Measurements from ENCODE around the gene NTRK2. TPM values are rescaled to one million over a fixed set of nuclear protein-coding genes. Genes with fewer than 3 reads are reported as not detected.

The NTRK2 gene
- total RNA-seq, 1 donor from 2014 or later, result 23.8 TPM

GRCh38 chr9:84716217-84716616 lies 46.7 kb downstream of the NTRK2 start:
- H3K27me3 ChIP-seq, result no peaks in the 10 kb centered on the region
- TF ChIP-seq CTCF (IDR thresholded peaks at IDR 0.05), result no peak
- no peaks in the 10 kb centered on the region for H3K4me1 ChIP-seq
- no peak overlapping the region for H3K27ac ChIP-seq
- H3K4me3 ChIP-seq, result no peak overlapping the region
- no peaks in the 10 kb centered on the region for H3K9me3 ChIP-seq
- no peak for DNase-seq (ENCODE audit: low spot score in 2 of 2)
- H3K36me3 ChIP-seq, result no peaks in the 10 kb centered on the region
- intact Hi-C loops (cut with DNase I), result no loop called here

GRCh38 chr9:84718476-84718875 lies 48.9 kb downstream of the NTRK2 start:
- no peaks in the 10 kb centered on the region for H3K27me3 ChIP-seq
- no peak for TF ChIP-seq CTCF (IDR thresholded peaks at IDR 0.05)
- H3K36me3 ChIP-seq, result no peaks in the 10 kb centered on the region
- intact Hi-C loops (cut with DNase I), result no loop called here
- H3K9me3 ChIP-seq, result no peaks in the 10 kb centered on the region
- no peaks in the 10 kb centered on the region for H3K4me1 ChIP-seq
- H3K4me3 ChIP-seq, result no peak overlapping the region
- no peak overlapping the region for H3K27ac ChIP-seq
- DNase-seq (ENCODE audit: low spot score in 2 of 2), result no peak

- H3K27ac ChIP-seq, result no peak overlapping the region
- H3K27me3 ChIP-seq, result no peaks in the 10 kb centered on the region
- intact Hi-C loops (cut with DNase I), result no loop called here
- no peak overlapping the region for H3K4me3 ChIP-seq
- DNase-seq (ENCODE audit: low spot score in 2 of 2), result no peak
- no peaks in the 10 kb centered on the region for H3K9me3 ChIP-seq
- no peaks in the 10 kb centered on the region for H3K36me3 ChIP-seq
- no peak for TF ChIP-seq CTCF (IDR thresholded peaks at IDR 0.05)
- no peaks in the 10 kb centered on the region for H3K4me1 ChIP-seq
Measured at GRCh38 chr9:84722388-84722989, 53.0 kb downstream of the NTRK2 start.

GRCh38 chr9:84723426-84723825 lies 53.9 kb downstream of the NTRK2 start:
- Histone ChIP-seq H3K9me3 (no peaks in the 10 kb centered on the region), H3K27me3 (no peaks in the 10 kb centered on the region), H3K4me1 (no peaks in the 10 kb centered on the region), H3K27ac (no peak overlapping the region), H3K4me3 (no peak overlapping the region), H3K36me3 (no peaks in the 10 kb centered on the region)
- intact Hi-C loops (cut with DNase I), result no loop called here
- no peak for TF ChIP-seq CTCF (IDR thresholded peaks at IDR 0.05)
- no peak for DNase-seq (ENCODE audit: low spot score in 2 of 2)

GRCh38 chr9:84731696-84732095 lies 62.2 kb downstream of the NTRK2 start:
- no peaks in the 10 kb centered on the region for H3K4me1 ChIP-seq
- H3K36me3 ChIP-seq, result no peaks in the 10 kb centered on the region
- TF ChIP-seq CTCF (IDR thresholded peaks at IDR 0.05), result no peak
- no peak overlapping the region for H3K27ac ChIP-seq
- DNase-seq (ENCODE audit: low spot score in 2 of 2), result no peak
- H3K4me3 ChIP-seq, result no peak overlapping the region
- intact Hi-C loops (cut with DNase I), result no loop called here
- H3K27me3 ChIP-seq, result no peaks in the 10 kb centered on the region
- no peaks in the 10 kb centered on the region for H3K9me3 ChIP-seq

- H3K4me3 ChIP-seq, result no peak overlapping the region
Measured at GRCh38 chr9:84736081-84736480, 66.6 kb downstream of the NTRK2 start.

More at GRCh38 chr9:84736081-84736480, 66.6 kb downstream of the NTRK2 start:
- no peak for DNase-seq (ENCODE audit: low spot score in 2 of 2)
- no peak for TF ChIP-seq CTCF (IDR thresholded peaks at IDR 0.05)
- Histone ChIP-seq H3K36me3 (no peaks in the 10 kb centered on the region), H3K27me3 (no peaks in the 10 kb centered on the region), H3K9me3 (no peaks in the 10 kb centered on the region), H3K4me1 (no peaks in the 10 kb centered on the region), H3K27ac (no peak overlapping the region)
- intact Hi-C loops (cut with DNase I), result no loop called here

Data from ascending aorta (tissue), 2 donors.